SK-N-SH (cell line): ENCODE results near the gene CDH23.

Experiments
- ELF1 ChIP-seq: IDR thresholded peaks from 2 replicates; pipeline ENCODE4 v1.4.0; 2012
- EP300 ChIP-seq, 2 experiments: IDR thresholded peaks; 2 replicates each; pipeline versions ENCODE4 v1.4.0 to v1.6.1; 2012; ENCODE audit warnings: borderline replicate concordance in 1 of 2, low read depth in 1 of 2, low read length in 1 of 2
- EZH2phosphoT487 ChIP-seq: fragments of 200-600 bp; sonication (generic); IDR thresholded peaks from 2 replicates; pipeline ENCODE4 v1.6.1; 2017; ENCODE audit warnings: low read depth, mixed run types, mild to moderate bottlenecking, antibody characterized with exemption, moderate library complexity, borderline replicate concordance
- JUND ChIP-seq: IDR thresholded peaks from 2 replicates; pipeline ENCODE4 v1.4.0; 2012
- MAX ChIP-seq: IDR thresholded peaks from 2 replicates; pipeline ENCODE4 v1.4.0; 2012; ENCODE audit warnings: low read depth
- MXI1 ChIP-seq: IDR thresholded peaks from 2 replicates; pipeline ENCODE4 v1.6.1; 2012; ENCODE audit warnings: mild to moderate bottlenecking, low read depth, low read length, improper control_type of control experiment
- NRF1 ChIP-seq: IDR thresholded peaks from 2 replicates; pipeline ENCODE4 v1.6.1; 2012; ENCODE audit warnings: low read depth, mild to moderate bottlenecking, low read length
- SIN3A ChIP-seq: IDR thresholded peaks from 2 replicates; pipeline ENCODE4 v1.6.1; 2012; ENCODE audit warnings: low read depth, mild to moderate bottlenecking, low read length, moderate library complexity, borderline replicate concordance
- TAF1 ChIP-seq: IDR thresholded peaks from 2 replicates; pipeline ENCODE4 v1.6.1; 2012; ENCODE audit warnings: low read depth, mild to moderate bottlenecking, low read length, moderate library complexity, borderline replicate concordance
- YY1 ChIP-seq: IDR thresholded peaks from 2 replicates; pipeline ENCODE4 v1.4.0; 2012; ENCODE audit warnings: low read depth, mild to moderate bottlenecking
- ZBTB33 ChIP-seq: IDR thresholded peaks from 2 replicates; pipeline ENCODE4 v1.4.0; 2012; ENCODE audit warnings: low read depth, borderline replicate concordance
- TF ChIP-seq, protein P1 (sequence below): fragments of 200-600 bp; sonication (generic); IDR thresholded peaks from 2 replicates; pipeline ENCODE4 v1.6.1; 2017; ENCODE audit warnings: antibody characterized with exemption, mild to moderate bottlenecking, moderate library complexity
- TF ChIP-seq, protein P2 (sequence below): IDR thresholded peaks from 2 replicates; pipeline ENCODE4 v1.6.1; 2012; ENCODE audit warnings: mild to moderate bottlenecking, low read depth, low read length, moderate library complexity

DNA sequence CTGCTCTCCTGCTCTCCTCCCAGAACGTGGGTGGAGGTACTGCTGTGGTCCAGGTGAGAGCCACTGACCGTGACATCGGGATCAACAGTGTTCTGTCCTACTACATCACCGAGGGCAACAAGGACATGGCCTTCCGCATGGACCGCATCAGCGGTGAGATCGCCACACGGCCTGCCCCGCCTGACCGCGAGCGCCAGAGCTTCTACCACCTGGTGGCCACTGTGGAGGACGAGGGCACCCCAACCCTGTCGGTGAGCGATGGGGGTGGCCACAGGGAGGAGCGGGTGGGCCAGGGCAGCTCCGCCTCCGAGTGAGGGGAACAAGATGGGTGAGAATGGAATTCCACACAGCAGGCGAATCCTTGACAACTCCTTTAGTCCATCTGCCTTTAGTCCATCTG lies 345.0 kb downstream of the CDH23 start:
- no peak for TF ChIP-seq MAX
- TF ChIP-seq NRF1, result no peak
- TF ChIP-seq, protein P1, sequence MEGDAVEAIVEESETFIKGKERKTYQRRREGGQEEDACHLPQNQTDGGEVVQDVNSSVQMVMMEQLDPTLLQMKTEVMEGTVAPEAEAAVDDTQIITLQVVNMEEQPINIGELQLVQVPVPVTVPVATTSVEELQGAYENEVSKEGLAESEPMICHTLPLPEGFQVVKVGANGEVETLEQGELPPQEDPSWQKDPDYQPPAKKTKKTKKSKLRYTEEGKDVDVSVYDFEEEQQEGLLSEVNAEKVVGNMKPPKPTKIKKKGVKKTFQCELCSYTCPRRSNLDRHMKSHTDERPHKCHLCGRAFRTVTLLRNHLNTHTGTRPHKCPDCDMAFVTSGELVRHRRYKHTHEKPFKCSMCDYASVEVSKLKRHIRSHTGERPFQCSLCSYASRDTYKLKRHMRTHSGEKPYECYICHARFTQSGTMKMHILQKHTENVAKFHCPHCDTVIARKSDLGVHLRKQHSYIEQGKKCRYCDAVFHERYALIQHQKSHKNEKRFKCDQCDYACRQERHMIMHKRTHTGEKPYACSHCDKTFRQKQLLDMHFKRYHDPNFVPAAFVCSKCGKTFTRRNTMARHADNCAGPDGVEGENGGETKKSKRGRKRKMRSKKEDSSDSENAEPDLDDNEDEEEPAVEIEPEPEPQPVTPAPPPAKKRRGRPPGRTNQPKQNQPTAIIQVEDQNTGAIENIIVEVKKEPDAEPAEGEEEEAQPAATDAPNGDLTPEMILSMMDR, result no peak
- TF ChIP-seq ZBTB33, result no peak
- TF ChIP-seq TAF1, result no peak
- no peak for TF ChIP-seq ELF1
- no peak for TF ChIP-seq EP300 (IDR thresholded peaks at IDR 0.05; ENCODE audit: borderline replicate concordance in 1 of 2, low read depth in 1 of 2, low read length in 1 of 2)
- TF ChIP-seq JUND, result no peak
- no peak for TF ChIP-seq SIN3A
- no peak for TF ChIP-seq YY1
- TF ChIP-seq EZH2phosphoT487, result no peak
- no peak for TF ChIP-seq MXI1
- TF ChIP-seq, protein P2, sequence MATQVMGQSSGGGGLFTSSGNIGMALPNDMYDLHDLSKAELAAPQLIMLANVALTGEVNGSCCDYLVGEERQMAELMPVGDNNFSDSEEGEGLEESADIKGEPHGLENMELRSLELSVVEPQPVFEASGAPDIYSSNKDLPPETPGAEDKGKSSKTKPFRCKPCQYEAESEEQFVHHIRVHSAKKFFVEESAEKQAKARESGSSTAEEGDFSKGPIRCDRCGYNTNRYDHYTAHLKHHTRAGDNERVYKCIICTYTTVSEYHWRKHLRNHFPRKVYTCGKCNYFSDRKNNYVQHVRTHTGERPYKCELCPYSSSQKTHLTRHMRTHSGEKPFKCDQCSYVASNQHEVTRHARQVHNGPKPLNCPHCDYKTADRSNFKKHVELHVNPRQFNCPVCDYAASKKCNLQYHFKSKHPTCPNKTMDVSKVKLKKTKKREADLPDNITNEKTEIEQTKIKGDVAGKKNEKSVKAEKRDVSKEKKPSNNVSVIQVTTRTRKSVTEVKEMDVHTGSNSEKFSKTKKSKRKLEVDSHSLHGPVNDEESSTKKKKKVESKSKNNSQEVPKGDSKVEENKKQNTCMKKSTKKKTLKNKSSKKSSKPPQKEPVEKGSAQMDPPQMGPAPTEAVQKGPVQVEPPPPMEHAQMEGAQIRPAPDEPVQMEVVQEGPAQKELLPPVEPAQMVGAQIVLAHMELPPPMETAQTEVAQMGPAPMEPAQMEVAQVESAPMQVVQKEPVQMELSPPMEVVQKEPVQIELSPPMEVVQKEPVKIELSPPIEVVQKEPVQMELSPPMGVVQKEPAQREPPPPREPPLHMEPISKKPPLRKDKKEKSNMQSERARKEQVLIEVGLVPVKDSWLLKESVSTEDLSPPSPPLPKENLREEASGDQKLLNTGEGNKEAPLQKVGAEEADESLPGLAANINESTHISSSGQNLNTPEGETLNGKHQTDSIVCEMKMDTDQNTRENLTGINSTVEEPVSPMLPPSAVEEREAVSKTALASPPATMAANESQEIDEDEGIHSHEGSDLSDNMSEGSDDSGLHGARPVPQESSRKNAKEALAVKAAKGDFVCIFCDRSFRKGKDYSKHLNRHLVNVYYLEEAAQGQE, result no peak
